GM19193 (cell line): ENCODE results near the gene SLC39A12.

Experiments
- POLR2A ChIP-seq: IDR thresholded peaks from 4 replicates; pipeline ENCODE4 v1.6.1; 2011; ENCODE audit not compliant: insufficient read depth, insufficient read length; ENCODE audit errors: extremely low read depth

The SLC39A12 gene

GRCh38 chr10:17951868-17952371 is at the start of gene SLC39A12:
SLC39A12 (plus strand) TSS chr10:17951918; CDS start chr10:17953277, 1,359 bp downstream.
- TF ChIP-seq POLR2A, result no peak

GRCh38 chr10:17904564-17904963 is 47.2 kb upstream of the SLC39A12 start:
- no peak for TF ChIP-seq POLR2A

- TF ChIP-seq POLR2A, result no peak
Observed at GRCh38 chr10:17905491-17905890, 46.2 kb upstream of the SLC39A12 start.

GRCh38 chr10:17906002-17906401 is 45.7 kb upstream of the SLC39A12 start:
- TF ChIP-seq POLR2A, result no peak

- no peak for TF ChIP-seq POLR2A
Observed at GRCh38 chr10:17907641-17908040, 44.1 kb upstream of the SLC39A12 start.

GRCh38 chr10:17910125-17910789 is 41.5 kb upstream of the SLC39A12 start:
- no peak for TF ChIP-seq POLR2A

GRCh38 chr10:17912754-17913153 is 39.0 kb upstream of the SLC39A12 start:
- TF ChIP-seq POLR2A, result no peak

- TF ChIP-seq POLR2A, result no peak
Observed at GRCh38 chr10:17913604-17914003, 38.1 kb upstream of the SLC39A12 start.

- no peak for TF ChIP-seq POLR2A
Observed at GRCh38 chr10:17914169-17915045, 37.3 kb upstream of the SLC39A12 start.

GRCh38 chr10:17915181-17915580 is 36.5 kb upstream of the SLC39A12 start:
- no peak for TF ChIP-seq POLR2A

GRCh38 chr10:17918187-17918903 is 33.4 kb upstream of the SLC39A12 start:
- TF ChIP-seq POLR2A, result no peak

GRCh38 chr10:17921378-17921777 is 30.3 kb upstream of the SLC39A12 start:
- TF ChIP-seq POLR2A, result no peak

- TF ChIP-seq POLR2A, result no peak
Observed at GRCh38 chr10:17923728-17924127, 28.0 kb upstream of the SLC39A12 start.

GRCh38 chr10:17943033-17943745 is 8.5 kb upstream of the SLC39A12 start:
- no peak for TF ChIP-seq POLR2A
